PFSK-1 (cell line): ENCODE data around the gene RWDD3.

Experiments used
- FOXP2 ChIP-seq: optimal IDR thresholded peaks from 2 replicates; pipeline ENCODE3; 2011; ENCODE audit warnings: borderline replicate concordance, control low read depth, inconsistent platforms; ENCODE audit not compliant: insufficient read depth; ENCODE audit errors: extremely low read length, extremely low read depth
- POLR2AphosphoS5 ChIP-seq: IDR thresholded peaks from 2 replicates; pipeline ENCODE4 v1.6.1; 2012; ENCODE audit warnings: low read depth, mild to moderate bottlenecking, control low read depth, low read length, moderate library complexity
- REST ChIP-seq, 2 experiments: IDR thresholded peaks; 2 replicates each; pipeline versions ENCODE4 v1.6.1 to v1.8.0; 2011 to 2012; ENCODE audit warnings: low read depth in 2 of 2, low read length in 2 of 2, control low read depth in 1 of 2, inconsistent platforms in 1 of 2, mild to moderate bottlenecking in 1 of 2, moderate library complexity in 1 of 2; ENCODE audit not compliant: insufficient read depth in 1 of 2
- SIN3A ChIP-seq: IDR thresholded peaks from 2 replicates; pipeline ENCODE4 v1.6.1; 2012; ENCODE audit warnings: mild to moderate bottlenecking, low read length, moderate library complexity, borderline replicate concordance; ENCODE audit not compliant: insufficient read depth
- TAF1 ChIP-seq: IDR thresholded peaks from 2 replicates; pipeline ENCODE4 v1.6.1; 2012; ENCODE audit warnings: low read length, control low read depth, borderline replicate concordance; ENCODE audit not compliant: insufficient read depth

The RWDD3 gene

GRCh38 chr1:95245029-95245428 is 11.0 kb downstream of the RWDD3 start:
- TF ChIP-seq SIN3A (no peak), FOXP2 (no peak), TAF1 (no peak), REST (IDR thresholded peaks at IDR 0.05; ENCODE audit: insufficient read depth in 1 of 2, low read depth in 2 of 2, low read length in 2 of 2) (no peak), POLR2AphosphoS5 (no peak)

GRCh38 chr1:95246511-95246910 is 12.5 kb downstream of the RWDD3 start:
- no peak for TF ChIP-seq TAF1
- TF ChIP-seq SIN3A: no peak
- no peak for TF ChIP-seq FOXP2
- TF ChIP-seq POLR2AphosphoS5: no peak
- no peak for TF ChIP-seq REST (IDR thresholded peaks at IDR 0.05; ENCODE audit: insufficient read depth in 1 of 2, low read depth in 2 of 2, low read length in 2 of 2)

- TF ChIP-seq TAF1 (no peak), REST (IDR thresholded peaks at IDR 0.05; ENCODE audit: insufficient read depth in 1 of 2, low read depth in 2 of 2, low read length in 2 of 2) (no peak), POLR2AphosphoS5 (no peak), FOXP2 (no peak), SIN3A (no peak)
Measured at GRCh38 chr1:95247607-95248006, 13.6 kb downstream of the RWDD3 start.

- TF ChIP-seq TAF1 (no peak), SIN3A (no peak), REST (IDR thresholded peaks at IDR 0.05; ENCODE audit: insufficient read depth in 1 of 2, low read depth in 2 of 2, low read length in 2 of 2) (no peak), FOXP2 (no peak), POLR2AphosphoS5 (no peak)
Measured at GRCh38 chr1:95249916-95250315, 15.9 kb downstream of the RWDD3 start.

- TF ChIP-seq SIN3A: no peak
- TF ChIP-seq REST (IDR thresholded peaks at IDR 0.05; ENCODE audit: insufficient read depth in 1 of 2, low read depth in 2 of 2, low read length in 2 of 2): no peak
- no peak for TF ChIP-seq TAF1
- no peak for TF ChIP-seq POLR2AphosphoS5
- TF ChIP-seq FOXP2: no peak
Measured at GRCh38 chr1:95252422-95252821, 18.4 kb downstream of the RWDD3 start.
